Stimulated activated CD8-positive, alpha-beta memory T cell treated with anti-CD3 and anti-CD28 coated beads, Interleukin-12 subunit alpha, Interleukin-12 subunit beta, amount 100 ng/mL, for 24 hours (primary cell): Measurements from ENCODE around the gene CHST8.

Experiments used
- DNase-seq: peaks from one replicate; pipeline ENCODE4 v3.0.0-alpha.2; 2020; ENCODE audit errors: extremely low read depth

CHST8 gene

DNA sequence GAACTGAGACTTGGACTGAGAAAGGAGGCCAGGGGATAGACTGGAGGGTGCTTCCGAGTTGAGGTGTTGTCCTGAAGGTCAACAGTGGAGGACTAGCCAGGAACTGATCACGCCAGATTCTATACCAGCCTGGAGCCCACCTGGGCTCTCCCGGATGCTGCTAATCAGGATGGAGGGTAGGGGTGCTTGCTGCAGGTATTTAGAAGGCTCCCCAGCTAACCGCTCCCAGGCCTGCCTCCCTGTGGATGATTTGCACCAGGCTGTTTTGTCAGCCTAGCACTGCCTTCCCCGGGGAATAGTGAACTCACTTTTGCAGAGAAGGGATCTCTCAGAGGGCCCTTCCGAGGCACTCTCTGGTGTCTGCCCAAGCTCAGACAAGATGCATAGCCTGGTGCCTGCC, 114.4 kb downstream of the CHST8 start:
- no peak for DNase-seq

DNA sequence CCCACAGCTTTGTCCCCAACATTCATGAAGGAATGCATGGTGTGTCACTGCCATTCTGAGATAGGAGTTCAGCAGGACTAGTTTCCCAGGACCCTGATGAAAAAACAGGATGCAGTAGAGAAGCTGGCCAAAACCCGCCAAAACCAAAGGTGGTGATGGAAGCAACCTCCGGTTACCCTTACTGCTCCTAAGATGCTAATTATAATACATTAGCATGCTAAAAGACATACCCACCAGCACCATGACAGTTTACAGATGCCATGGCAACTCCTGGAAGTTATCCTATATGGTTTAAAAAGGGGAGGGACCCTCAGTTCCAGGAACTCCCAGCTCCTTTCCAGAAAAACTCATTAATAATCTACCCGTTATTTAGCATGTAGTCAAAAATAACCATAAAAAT, 115.0 kb downstream of the CHST8 start:
- DNase-seq = no peak

DNA sequence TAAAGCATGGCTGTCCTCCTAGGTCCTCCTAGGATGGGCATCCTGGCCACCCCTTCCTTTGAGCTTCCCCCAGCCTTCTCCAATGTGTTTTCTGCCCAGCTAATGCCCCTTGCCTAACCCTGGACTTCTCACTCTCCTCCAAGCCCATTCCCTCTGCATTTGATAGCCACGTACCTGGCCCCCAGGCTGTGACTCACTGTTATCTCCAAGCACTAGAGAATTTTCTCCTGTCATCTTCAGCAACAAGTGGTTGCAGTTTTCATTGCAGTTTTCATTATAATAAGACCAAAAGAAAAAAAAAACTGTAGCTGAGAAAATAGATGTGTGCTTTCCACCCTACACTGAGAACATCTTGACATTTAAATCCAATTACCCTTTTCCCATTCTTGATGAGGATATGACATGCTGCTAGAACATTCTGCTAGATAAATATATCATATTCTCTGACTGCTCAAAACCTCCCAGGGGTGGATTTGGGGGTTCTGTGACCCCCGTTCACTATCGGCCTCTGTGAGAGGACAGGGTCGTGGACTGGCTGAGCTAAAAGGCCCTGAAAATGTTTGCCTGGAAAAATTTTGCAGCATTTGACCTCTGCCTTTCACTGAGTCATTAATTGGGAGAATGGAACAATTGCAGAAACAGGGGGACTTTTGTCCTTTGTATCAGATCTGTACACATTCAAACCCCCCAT, 116.1 kb downstream of the CHST8 start:
- DNase-seq = no peak

DNA sequence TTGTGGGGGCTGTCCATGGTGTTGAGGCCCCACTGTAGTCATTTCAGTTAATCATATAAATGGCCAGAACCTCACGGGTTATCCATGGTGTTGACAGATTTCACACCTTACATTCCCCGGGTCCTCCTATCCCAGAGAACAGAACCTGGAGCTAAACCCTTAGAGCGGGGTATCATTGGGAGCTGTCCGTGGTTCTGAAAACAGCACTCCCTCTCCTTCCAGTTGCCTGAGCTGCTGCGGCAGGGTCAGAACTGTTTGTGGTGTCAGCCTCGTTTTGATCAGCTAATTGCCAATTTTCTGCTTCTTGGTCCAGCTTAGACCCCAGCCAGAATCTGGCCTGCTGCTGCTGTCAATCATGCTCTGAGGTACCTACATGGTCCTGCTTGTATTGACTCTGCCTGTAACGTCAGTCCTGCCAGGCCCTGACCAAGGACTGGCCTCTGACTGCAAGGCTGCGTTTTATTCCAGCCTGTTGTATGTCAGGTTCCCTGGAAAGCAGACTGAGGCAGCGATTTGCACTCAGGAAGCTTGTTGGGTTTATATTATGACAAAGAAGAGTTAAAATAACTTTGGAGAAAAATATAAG, 119.2 kb downstream of the CHST8 start:
- DNase-seq = no peak

DNA sequence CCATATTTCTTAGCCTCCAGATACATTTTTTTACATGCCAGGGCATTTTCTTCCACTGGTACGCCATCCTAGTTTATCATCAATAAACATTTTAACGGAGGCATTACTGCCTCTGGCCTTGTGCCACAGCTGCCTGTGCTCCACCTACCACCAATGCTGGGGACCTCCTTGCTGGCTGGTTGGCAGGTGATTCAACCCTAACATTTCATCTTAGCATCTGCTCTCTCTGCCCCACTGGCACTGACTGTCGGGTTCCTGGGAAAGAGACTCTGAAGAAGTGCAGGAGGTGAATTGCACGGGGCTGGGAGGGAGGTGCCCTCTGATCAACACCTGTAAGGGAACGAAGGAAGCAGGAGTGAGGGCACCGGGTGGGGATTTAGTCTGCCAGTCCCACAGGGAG, 123.5 kb downstream of the CHST8 start:
- DNase-seq = no peak

DNA sequence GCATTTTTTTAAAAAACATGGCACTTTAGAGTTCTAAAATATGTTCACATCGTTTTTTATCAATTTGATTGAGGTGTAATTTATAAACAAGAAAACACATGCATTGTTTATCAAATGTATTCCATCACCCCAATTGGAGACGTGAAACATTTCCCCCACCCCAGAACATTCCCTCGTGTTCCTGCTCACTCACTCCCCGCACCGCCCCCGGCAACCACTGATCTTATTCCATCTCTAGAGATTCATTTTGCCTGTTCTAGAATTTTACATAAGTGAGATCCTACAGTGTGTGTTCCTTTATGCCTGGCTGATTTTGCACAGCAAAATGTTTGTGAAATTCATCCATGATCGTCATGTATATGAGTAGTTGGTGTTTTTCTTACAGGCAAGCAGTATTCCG, 124.4 kb downstream of the CHST8 start:
- no peak for DNase-seq

DNA sequence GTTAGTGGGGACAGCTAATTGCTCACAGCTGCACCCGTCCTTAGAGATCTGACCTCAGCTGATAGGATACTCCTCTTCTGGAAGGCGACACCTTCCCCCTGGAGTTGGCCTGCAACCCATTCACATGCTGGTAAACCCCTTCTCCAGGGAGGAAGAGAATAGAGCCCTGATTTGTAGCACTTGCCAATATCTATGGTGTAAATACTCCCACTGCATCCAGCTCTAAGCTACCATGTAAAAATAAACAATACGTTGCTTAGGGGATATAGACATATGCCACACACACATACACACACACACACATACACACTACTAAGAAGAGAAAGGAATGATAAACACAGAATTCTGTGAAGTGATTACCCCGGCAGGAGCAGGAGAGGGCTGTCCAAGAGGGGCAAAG, 125.5 kb downstream of the CHST8 start:
- no peak for DNase-seq

DNA sequence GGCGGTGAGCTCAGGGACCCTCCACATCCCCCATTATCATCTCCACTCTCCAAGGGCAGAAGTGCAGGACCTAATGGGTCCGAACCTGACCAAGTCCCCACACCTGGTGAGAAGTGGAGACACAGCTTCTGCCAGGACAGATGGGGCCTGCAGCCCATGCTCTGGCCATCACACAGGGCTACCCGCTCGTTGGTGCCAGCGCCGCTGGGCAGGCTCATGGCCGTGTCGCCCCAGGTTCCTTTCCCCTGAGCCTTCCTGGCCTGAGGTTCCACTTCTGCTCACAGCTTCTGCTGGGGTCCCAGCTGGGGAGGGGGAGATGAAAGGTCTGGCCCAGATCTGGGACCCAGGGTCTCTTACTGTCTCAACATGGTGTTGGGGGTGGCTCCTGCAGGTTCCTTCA, 126.5 kb downstream of the CHST8 start:
- DNase-seq = no peak

DNA sequence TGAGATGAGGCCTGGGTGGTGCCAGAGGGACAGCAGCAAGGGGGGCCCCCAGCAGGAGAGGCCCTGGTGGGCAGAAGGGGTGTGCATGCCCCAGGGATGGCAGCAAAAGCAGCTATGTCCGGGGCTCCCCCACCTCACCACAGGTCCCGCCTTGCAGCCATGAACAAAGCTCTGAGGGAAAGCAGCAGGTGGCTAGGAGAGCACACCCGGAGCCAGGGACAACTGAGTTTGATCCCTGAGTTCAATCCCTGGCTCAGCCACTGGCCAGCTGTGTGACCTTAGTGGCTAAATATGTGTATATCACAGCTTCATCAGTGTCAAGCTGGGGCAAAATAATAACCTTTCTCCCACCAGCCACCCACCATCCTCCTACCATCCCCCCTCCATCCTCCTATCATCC, 127.3 kb downstream of the CHST8 start:
- no peak for DNase-seq

DNA sequence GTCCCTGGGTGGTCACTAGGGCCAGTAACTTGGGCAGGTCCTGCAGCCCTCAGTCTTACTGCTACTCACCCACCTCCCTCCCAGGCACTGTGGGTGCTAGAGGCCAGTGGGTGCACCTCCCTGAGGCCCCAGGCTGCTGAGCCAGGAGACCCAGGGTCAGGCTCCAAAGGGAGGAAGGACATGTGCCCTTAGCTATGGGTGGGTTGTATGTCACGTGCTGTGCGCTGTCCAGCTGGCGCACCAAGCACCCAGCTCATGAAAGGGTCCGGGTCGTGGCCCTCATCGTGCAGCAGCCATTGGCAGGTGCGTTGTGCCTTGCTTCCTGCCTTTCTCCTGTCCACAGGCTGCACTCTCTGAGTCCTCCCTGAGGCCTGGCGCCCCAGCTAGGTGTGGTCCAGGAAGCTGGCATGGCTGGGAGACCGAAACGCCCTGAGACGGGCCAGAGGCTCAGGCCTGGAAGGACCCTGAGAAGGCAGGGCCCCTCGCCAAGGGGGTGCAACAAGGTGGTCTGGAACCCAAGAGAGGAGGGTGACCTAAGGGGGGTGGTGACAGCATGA, 127.9 kb downstream of the CHST8 start:
- DNase-seq = no peak

DNA sequence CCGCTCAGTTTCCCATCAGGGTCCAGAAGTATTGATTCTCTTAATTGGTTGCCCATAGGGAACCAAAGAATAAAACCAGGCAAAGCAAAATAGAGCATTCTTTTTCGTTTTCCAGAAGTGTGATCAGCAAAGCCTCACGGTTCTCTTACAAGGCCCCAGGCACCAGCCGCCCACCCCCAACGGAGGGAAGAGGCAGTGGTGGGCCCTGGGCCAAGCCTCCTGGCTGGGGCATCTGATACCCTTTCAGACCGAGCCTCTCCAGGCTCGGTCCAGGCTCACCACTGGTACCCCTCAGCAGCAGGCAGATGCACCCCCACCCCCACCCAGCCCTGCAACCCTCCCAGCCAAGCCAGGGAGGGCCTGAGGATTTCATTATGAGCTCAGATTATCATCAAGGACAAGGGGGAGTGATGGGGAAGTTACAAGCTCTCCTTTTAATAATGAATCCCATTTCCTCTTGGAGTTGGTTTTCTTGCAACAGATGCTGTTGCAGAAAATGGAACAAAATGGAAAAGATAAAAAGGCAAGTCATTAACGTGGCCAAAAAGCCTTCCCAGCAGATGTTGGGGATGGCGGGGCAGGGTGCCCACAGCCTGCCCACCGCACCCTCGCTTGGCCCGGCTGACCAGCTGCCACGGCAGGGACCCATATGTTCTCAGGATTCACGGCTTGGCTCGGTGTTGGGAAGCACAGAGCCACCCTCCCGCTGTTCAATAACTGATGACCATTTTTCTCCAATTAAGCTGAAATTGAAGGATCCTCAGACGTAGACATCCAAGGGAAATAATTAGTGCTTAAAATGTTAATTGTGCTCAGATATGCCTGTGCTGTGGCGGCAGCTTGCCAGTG, 129.1 kb downstream of the CHST8 start:
- no peak for DNase-seq

DNA sequence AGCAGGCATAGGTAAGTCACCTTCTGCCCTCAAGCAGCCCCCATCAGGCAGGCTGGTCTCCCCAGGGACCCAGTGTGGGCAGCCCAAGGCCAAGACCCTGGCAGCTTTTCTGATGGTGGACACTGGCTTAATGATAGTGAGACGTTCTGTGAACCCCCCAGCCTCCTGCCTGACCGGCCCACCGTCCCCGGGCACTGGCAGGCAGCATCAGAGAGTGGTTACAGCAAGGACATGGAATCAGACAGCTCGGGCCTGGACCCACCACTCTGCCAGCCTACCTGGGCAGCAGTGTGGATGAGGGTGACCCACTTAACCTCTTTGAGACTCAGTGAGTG, 129.7 kb downstream of the CHST8 start:
- DNase-seq = no peak

DNA sequence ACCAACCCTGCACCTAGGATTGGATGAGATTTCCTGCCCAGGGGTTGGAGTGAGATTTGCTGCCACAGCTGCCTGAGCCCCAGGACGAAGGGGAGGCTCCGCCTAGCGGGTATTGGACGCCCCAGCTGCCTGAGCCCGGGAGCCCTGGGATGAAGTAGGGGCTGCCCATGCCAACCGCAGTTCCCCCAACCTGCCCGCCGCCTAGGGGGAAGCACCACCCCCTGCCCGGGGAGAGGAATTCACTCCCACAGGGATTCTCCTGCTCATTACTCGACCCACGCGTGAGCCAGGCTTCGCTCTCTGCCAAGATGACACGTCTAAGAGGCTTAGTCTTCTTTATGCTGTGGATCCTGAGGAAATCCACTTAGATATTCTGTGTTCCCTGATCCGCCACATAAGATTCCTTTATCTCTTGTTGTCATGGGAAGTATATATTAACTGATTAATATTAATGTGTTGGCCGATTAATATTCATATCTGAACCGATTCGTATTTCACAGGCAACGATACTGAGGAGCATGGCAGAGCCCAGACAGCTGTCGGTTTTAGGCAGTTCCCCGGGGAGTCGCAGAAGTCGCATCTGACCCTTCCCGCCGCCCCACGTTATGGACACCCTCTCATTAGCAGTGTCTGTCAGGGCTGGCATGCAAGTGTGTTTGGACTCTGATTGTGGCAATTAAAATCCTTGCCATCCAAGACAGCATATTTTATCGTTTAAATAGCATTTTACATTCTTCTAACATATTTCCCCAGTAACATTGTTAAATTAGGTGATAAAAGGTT, 130.5 kb downstream of the CHST8 start:
- DNase-seq = no peak

DNA sequence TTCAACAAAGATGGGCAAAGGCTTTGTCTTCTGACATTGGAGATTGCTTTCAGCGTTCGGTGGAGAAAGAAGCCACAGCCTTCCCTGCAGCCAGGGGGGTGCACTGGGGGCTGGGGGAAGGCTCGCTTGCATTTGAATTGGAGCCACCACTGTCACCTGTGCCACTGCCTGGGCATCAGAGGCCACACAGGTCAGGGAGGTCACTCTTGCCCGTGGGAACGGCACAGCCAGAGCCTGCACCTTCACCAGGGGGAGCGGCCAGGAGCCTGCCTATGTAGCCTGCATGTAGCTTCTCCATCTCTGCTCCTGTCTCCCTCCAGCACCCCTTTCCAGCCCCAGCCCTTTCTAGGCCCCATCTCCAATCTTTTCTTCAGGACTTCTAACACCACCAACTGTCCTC, 131.2 kb downstream of the CHST8 start:
- DNase-seq = no peak

DNA sequence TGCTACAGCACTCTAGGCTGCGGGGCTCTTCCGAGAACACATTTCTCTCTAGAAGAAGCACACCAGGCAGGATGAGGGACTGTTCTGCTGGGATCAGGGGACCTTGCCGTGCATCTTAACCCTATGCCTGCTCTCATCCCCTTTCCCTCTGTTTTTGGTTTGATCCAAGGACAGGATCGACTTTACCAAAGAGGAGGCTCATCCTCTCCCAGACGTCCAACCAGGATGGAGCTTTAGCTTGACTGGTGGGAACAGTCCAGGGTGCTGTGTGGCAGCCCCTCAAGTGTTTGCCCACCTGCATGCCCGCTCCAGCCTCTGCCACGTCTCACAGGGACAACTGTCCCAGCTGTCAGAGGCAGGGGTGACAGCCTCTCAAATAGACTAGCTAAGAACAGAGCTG, 132.6 kb downstream of the CHST8 start:
- DNase-seq = no peak

DNA sequence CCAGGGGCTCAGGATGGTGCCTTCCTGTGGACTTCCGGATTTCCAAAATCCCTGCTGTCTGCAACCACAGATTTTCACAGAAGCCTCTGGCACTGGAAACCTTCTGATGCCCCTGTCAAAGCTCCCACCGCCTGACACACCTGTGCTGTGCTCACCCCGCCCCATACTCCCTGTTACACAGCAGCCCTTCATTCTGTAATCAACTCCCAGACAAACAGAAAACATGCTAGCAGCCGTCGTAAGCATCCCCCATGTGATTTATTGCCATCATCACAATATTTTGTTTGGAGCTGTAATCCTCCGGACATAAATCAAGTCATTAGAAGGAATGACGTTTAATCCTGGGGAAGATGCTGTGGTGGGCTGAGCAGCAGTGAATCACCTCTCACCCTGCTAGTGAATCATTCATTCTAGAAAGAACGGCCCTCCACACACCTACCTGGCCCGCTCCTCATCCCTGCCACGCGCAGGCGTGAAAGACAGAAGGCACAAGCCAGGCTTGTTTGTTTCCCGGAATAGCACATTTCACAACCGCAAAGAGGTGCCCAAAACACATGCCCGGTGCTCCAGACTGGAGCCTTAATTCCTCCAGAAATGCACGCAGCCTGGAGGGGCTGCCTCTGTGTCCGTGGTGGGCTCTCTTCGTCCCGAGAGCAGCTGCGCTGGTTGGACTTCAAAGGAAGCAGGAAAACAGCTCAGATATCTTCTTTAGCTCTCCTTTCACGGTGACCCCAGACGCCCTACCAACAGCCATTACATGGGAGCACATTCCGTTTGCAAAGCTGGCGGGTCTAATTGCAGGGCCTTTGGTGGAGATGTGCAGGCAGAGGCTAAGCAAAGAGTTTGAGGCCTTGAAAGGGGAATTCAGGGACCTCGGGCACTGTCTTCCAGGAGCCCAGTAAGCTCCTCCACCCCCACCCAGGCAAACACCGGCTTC, 133.6 kb downstream of the CHST8 start:
- no peak for DNase-seq

DNA sequence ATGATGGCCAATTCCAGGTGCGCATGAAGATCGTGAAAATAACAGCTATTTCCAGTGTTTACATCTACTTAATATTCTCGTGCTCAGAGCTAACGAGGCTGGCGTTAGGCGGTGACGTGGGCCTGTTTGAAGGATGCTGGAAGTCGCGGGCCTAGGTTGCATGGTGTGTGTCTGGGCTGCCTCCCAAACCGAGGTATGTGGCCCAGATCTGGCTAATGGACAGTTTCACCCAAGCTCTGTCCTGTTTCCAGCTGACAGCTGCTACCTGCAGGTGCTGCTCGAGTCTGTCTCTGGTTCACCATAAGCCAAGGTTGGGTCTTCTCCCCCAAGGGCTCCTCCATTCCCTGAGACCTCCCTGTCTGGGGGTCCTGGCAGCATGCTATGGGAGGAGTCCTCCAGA, 134.4 kb downstream of the CHST8 start:
- DNase-seq = no peak

DNA sequence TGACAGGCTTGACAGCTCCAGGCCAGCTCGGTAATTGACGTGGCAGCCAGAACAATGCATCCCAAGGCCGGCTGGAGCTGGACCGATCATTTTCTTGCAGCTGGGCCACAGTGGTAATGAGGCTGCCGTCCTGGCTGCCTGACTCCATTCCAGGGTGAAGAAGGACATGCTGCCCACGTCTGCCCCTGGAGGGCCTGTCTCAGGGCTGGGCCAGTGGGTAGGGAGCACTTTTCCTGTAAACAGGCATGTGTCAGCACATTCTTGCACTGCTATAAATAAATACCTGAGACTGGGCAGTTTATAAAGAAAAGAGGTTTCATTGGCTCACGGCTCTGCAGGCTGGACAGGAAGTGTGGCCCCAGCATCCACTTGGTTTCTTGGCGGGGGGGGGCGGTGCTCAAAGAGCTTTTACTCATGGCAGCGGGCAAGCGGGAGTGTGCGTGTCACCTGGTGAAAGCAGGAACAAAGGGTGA, 136.8 kb downstream of the CHST8 start:
- no peak for DNase-seq

DNA sequence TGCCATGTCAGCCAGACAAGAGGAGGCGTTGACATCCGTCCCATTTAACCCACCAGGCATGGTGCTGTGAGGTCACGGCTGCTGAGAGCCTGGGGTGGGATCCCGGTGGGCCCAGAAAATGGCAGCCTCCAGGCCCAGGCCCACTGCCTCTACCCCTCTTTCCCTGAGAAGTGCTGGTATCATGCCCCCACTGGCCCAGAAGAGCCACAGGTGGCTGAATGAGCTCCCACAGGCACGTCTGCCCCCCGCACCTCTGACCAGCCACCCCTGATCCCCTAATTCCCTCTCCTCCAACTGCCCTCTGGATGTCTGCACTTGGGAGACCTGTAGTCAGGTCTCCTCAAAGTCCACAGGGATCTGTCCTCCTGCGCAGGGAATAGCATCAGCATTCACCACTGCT, 137.6 kb downstream of the CHST8 start:
- no peak for DNase-seq

DNA sequence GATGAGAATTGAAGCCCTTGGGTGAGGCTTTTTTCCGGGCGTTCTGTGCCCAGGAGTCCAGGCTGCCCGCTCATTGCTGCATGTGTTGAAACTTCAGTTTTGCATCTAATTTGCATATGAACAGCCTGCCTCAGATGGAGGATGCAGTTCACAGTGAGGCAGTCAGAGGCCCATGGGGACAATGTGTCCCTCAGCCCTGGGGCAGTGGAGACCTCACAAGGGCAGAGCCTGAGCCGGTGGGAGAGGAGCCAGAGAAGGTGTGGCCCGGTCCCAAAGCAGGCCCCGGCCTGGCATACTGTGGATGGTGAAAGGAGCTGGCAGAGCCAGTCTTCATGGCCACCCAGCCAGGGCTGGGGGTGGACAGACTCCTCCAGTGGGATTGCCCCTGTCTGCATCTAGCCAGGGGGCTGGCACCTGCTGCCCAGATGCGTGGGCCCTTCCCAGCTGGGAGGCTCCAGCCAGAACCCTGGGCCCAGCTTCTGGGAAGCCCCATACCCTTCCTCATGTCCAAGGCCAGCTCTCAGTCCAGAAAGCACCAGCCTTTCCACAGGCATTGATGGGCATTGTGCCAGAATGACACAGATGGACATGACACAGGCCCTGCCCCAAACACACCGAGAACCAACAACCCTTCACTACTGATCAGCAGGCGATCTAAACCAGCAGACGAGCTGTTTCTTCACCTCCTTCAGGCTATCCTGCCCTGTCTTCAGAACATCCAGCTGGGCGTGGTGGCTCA, 142.0 kb downstream of the CHST8 start:
- DNase-seq = no peak
